Activated T-helper 9 cell treated with anti-CD3 and anti-CD28 coated beads, Interleukin-2, amount 50 U/mL, for 16 hours (primary cell): ENCODE results near the gene HDAC1.
"Not testable (repeated sequence)": the region's sequence is repeated elsewhere in the genome, so short reads cannot be mapped to it uniquely, and the experiment has no call there.

Experiments
- DNase-seq: peaks from one replicate; pipeline ENCODE4 v3.0.0-alpha.2; 2020; ENCODE audit warnings: low read depth

The HDAC1 gene

GRCh38 chr1:32274646-32275340 is 17.1 kb upstream of the HDAC1 start:
- no peak for DNase-seq

GRCh38 chr1:32275424-32275823 is 16.5 kb upstream of the HDAC1 start:
- no peak for DNase-seq

DNA sequence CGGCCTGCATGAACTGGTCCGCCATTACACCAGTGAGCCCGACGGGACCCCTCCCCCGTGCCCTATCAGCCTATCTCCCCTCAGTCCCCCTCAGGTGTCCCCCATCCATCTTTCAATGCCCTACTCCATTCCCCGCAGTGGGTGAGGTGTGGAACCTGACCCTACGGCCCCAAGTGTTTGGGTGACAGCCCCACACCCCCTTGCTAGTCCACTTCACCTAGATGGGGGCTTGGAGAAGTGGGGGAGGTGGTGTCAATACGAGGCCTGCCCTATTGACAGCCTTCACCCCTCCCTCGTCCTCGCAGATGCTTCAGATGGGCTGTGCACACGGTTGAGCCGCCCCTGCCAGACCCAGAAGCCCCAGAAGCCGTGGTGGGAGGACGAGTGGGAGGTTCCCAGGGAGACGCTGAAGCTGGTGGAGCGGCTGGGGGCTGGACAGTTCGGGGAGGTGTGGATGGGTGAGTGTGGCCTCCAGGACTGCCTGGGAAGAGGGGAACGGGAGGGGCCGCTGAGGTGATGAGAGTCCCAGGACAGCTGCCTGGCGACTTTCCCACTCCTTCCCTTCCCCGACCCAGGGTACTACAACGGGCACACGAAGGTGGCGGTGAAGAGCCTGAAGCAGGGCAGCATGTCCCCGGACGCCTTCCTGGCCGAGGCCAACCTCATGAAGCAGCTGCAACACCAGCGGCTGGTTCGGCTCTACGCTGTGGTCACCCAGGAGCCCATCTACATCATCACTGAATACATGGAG is 15.7 kb upstream of the HDAC1 start:
- DNase-seq: no peak

GRCh38 chr1:32284777-32285176 is 7.1 kb upstream of the HDAC1 start:
- DNase-seq: not testable (repeated sequence)

DNA sequence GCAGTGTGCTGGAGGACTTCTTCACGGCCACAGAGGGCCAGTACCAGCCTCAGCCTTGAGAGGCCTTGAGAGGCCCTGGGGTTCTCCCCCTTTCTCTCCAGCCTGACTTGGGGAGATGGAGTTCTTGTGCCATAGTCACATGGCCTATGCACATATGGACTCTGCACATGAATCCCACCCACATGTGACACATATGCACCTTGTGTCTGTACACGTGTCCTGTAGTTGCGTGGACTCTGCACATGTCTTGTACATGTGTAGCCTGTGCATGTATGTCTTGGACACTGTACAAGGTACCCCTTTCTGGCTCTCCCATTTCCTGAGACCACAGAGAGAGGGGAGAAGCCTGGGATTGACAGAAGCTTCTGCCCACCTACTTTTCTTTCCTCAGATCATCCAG is 6.2 kb upstream of the HDAC1 start:
- DNase-seq: no peak

DNA sequence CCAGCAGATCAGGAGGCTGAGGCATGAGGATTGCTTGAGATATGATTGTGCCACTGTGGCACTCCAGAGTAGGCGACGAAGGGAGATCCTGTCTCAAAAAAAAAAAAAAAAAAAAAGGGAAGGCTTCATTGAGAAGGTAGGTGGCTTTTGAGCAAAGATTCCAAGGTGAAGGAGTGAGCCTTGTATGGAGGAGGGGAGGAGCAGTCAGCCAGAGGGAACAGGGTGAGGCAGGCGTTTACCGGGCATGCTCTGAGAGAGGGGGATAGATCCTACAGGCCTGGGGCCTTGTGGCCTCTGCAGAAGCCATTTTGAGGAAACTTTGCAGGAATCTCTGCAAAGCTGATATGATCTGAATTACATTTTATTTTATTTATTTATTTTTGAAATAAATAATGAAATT is 5.1 kb upstream of the HDAC1 start:
- DNase-seq: no peak

DNA sequence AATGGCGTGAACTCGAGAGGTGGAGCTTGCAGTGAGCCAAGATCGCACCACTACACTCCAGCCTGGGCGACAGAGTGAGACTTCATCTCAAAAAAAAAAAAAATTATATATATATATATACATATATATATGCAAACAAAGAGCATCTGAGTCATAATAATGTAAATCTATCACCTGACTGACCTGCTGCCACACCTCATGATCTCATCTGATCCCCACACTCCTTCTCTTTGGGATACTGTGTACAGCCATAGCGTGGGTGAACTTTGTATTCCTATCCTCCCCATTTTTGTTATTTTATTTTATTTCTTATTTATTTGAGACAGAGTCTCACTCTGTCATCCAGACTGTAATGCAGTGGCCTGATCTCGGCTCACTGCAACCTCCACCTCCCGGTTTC is 2.6 kb upstream of the HDAC1 start:
- no peak for DNase-seq

GRCh38 chr1:32291145-32291707 is 657 bp upstream of the HDAC1 start:
- DNase-seq: no peak

DNA sequence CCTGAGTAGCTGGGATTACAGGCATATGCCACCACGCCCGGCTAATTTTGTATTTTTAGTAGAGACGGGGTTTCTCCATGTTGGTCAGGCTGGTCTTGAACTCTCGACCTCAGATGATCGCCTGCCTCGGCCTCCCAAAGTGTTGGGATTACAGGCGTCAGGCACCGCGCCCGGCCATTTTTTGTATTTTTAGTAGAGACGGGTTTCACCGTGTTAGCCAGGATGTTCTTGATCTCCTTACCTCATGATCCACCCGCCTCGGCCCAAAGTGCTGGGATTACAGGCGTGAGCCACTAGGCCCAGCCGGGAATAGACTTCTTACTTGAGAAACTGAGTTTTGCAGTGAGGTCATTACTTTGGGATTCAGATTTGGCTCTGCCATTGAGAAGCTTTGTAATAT is 6.3 kb downstream of the HDAC1 start:
- not testable (repeated sequence) for DNase-seq

DNA sequence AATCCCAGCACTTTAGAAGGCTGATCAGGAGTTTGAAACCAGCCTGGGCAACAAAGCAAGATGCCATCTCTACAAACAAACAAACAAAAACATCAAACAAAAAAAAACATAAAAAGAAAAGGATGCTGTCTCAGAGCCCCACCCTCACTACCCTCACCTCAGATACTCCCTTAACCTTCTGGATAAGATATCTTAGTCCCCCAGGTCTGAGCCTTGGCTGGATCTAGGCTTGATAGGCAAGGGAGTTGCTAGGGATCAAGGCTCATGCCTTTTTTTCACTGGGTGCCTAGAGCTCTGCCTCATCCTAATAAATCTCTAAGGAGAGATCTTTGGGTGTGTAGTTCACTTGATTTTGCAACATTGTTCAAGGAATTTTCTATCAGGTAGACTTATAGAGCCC is 7.4 kb downstream of the HDAC1 start:
- DNase-seq: no peak

GRCh38 chr1:32303358-32303757 is 11.5 kb downstream of the HDAC1 start:
- no peak for DNase-seq

- DNase-seq: no peak
Observed at GRCh38 chr1:32303997-32304622, 12.2 kb downstream of the HDAC1 start.

- no peak for DNase-seq
Observed at GRCh38 chr1:32305310-32305709, 13.4 kb downstream of the HDAC1 start.

GRCh38 chr1:32307324-32307723 is 15.4 kb downstream of the HDAC1 start:
- DNase-seq: no peak

DNA sequence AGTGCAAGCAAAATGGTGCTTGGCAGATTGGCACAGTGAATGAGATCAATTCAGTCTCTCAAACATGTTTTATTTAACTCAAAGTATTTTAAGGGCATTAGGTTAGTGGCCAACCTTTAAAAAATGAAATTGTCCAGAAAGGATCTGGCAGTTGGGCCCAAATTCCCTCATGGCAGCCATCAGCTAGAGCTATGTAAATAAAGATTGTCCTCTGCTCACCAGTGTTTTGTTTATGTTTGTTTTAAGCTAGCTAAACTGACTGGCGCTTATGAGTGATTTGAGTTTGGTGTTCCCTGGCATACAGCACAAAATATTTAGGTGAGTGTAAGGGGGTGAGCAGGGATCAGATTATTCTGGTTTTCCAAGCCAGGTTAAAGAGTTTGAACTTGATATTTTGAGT is 18.1 kb downstream of the HDAC1 start:
- no peak for DNase-seq

- DNase-seq: no peak
Observed at GRCh38 chr1:32311709-32312393, 20.0 kb downstream of the HDAC1 start.

DNA sequence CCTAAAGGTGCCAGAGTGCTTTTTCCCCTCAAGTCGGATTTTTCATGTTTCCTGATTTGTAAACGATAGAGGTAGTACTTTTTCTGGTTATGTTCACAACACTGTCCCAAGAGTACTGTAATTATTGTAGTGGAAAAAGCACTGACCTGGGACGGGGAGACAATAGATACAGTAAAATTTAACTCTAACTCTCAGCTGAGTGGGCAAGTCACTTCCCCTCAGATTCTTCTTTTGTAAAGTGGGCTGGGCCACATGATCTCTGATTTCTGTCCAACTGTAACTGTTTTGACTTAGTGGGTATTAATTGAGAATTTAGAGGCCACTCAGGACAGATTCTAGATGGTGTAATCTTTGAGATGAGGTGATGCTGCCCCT is 25.0 kb downstream of the HDAC1 start:
- no peak for DNase-seq

DNA sequence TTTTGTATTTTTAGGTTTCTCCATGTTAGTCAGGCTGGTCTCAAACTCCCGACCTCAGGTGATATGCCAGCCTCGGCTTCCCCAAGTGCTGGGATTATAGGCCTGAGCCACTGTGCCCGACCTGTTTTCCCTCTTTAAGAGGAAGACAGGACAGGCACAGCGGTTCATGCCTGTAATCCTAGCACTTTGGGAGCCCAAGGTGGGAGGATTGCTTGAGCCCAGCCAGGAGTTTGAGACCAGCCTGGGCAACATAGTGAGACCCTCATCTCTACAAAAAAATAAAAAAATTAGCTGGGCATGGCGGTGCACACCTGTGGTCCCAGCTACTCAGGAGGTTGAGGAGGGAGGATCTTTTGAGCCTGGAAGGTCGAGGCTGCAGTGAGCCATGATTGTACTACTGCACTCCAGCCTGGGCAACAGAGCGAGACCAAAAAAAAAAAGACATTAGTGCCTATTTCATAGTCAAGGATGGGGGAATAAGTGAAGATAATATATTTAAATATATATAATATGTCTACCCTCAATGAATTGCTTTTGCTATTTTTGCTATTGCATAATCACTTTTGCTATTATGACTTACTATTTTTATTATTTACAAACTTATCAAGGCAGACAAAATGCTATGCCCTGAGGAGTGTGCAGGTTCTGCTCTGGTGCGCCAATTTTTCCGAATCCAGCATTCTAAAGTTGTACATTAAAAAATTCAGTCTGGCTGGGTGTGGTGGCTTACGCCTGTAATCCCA is 26.4 kb downstream of the HDAC1 start:
- no peak for DNase-seq

- no peak for DNase-seq
Observed at GRCh38 chr1:32321712-32322291, 29.9 kb downstream of the HDAC1 start.

DNA sequence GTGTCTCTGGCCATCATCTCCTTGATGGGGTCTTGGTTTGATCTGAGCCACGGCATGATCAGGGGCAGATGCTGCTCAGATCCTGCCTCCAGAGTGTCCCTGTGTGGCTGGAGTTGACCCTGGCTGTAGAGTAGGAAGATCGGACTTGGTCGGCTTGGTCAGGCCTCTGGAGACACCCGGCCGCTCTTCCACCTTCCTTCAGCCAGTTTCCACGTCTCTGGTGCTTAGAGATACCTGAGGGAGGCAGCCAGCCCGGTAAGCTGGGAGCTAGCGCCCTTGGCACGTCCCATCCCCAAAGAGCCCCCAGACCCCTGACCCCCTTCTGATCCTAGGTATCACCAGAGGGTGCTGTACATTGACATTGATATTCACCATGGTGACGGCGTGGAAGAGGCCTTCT is 35.3 kb downstream of the HDAC1 start:
- no peak for DNase-seq

GRCh38 chr1:32329931-32330466 is 38.1 kb downstream of the HDAC1 start:
- DNase-seq: no peak
